OCI-LY7 (cell line): ENCODE results near the gene PPP4C. TPM values are rescaled to one million over a fixed set of nuclear protein-coding genes. Genes with fewer than 3 reads are reported as not detected.

Source experiments
- BruUV-seq: library from RNA; stranded (reverse); fragments of 400-500 nt; replicated peaks from 2 replicates; lab custom pipeline; 2021; lab: Mats Ljungman, UMichigan
- CTCF ChIA-PET: fragments of 300-600 bp; sonication (Branson Sonifier 250); formaldehyde crosslinking; loops from one replicate; lab custom pipeline; 2022; ENCODE audit warnings: antibody characterized with exemption; ENCODE audit not compliant: unreplicated experiment; lab: Charles Lee
- POLR2A ChIA-PET: fragments of 300-600 bp; sonication (Branson Sonifier 250); formaldehyde crosslinking; loops from one replicate; lab custom pipeline; 2022; ENCODE audit warnings: antibody characterized with exemption; lab: Charles Lee
- DNase-seq: peaks from one replicate; pipeline ENCODE4 v3.0.0-alpha.2; 2015; ENCODE audit warnings: low spot score
- H2AFZ ChIP-seq: fragments of 200-600 bp; sonication (generic), shearing (Covaris generic); 2 replicates; pipeline ENCODE4 v1.6.1; 2014; ENCODE audit warnings: mild to moderate bottlenecking, antibody characterized with exemption, low read length, moderate library complexity
- H3K27ac ChIP-seq: fragments of 200-600 bp; sonication (generic); 2 replicates; pipeline ENCODE4 v1.5.1; 2014; ENCODE audit warnings: mixed run types, low read depth, mild to moderate bottlenecking, moderate library complexity, low read length, inconsistent platforms; ENCODE audit not compliant: poor library complexity, severe bottlenecking
- H3K36me3 ChIP-seq: fragments of 200-600 bp; sonication (generic); 2 replicates; pipeline ENCODE4 v1.6.1; 2014; ENCODE audit warnings: mild to moderate bottlenecking, antibody characterized with exemption, low read length, moderate library complexity, mixed read lengths; ENCODE audit not compliant: insufficient read depth
- H3K4me1 ChIP-seq: fragments of 200-600 bp; sonication (generic); 2 replicates; pipeline ENCODE4 v1.5.1; 2014; ENCODE audit warnings: mild to moderate bottlenecking, low read length; ENCODE audit not compliant: insufficient read depth, poor library complexity, severe bottlenecking
- H3K4me2 ChIP-seq: fragments of 200-600 bp; sonication (generic); 2 replicates; pipeline ENCODE4 v1.6.1; 2014; ENCODE audit warnings: mild to moderate bottlenecking, low read length
- H3K4me3 ChIP-seq: fragments of 200-600 bp; sonication (generic); 2 replicates; pipeline ENCODE4 v1.5.1; 2014; ENCODE audit warnings: mild to moderate bottlenecking, low read depth, low read length; ENCODE audit not compliant: poor library complexity, severe bottlenecking
- H3K79me2 ChIP-seq: fragments of 200-600 bp; sonication (generic); 2 replicates; pipeline ENCODE4 v1.6.1; 2016; ENCODE audit warnings: low read depth, mild to moderate bottlenecking, low read length, moderate library complexity, mixed read lengths; ENCODE audit not compliant: insufficient read depth
- H3K9me2 ChIP-seq: fragments of 200-600 bp; sonication (generic); 2 replicates; pipeline ENCODE4 v1.6.1; 2016; ENCODE audit warnings: mild to moderate bottlenecking, low read length, mixed read lengths; ENCODE audit not compliant: insufficient read depth
- H3K9me3 ChIP-seq: fragments of 200-600 bp; sonication (generic); 2 replicates; pipeline ENCODE4 v1.6.1; 2014; ENCODE audit warnings: mild to moderate bottlenecking, mixed run types, low read length, mixed read lengths
- H4K20me1 ChIP-seq: fragments of 200-600 bp; sonication (generic); 2 replicates; pipeline ENCODE4 v1.6.1; 2014; ENCODE audit warnings: mild to moderate bottlenecking, antibody characterized with exemption, low read length, moderate library complexity, mixed read lengths; ENCODE audit not compliant: insufficient read depth
- EZH2phosphoT487 ChIP-seq: fragments of 200-600 bp; sonication (generic); IDR thresholded peaks from 2 replicates; pipeline ENCODE4 v1.6.1; 2018; ENCODE audit warnings: low read depth, borderline replicate concordance, mild to moderate bottlenecking, mixed run types, antibody characterized with exemption, low read length, moderate library complexity, mixed read lengths
- intact Hi-C: fragments of 100-400 bp; cut with micrococcal nuclease; formaldehyde crosslinking; loops from one replicate; pipeline ENCODE4 v1.10.0; 2022; ENCODE audit not compliant: unreplicated experiment
- total RNA-seq, 2 experiments: library from RNA; depleted of rRNA in 1 of 2; stranded (reverse); fragments of >200 nt in 1 of 2; shearing (Covaris generic) in 1 of 2; gene quantifications; 2 replicates each; pipeline ENCODE4 v1.2.3, GENCODE V29; 2014 to 2022
- TF ChIP-seq, protein P1 (sequence below): fragments of 200-600 bp; sonication (generic); conservative IDR thresholded peaks from 2 replicates; pipeline ENCODE4 v1.5.1; 2014; ENCODE audit warnings: mild to moderate bottlenecking, antibody characterized with exemption, low read length, moderate library complexity, mixed read lengths

PPP4C gene
- total RNA-seq, 2 experiments from 2014 or later: 124 to 144 TPM

DNA sequence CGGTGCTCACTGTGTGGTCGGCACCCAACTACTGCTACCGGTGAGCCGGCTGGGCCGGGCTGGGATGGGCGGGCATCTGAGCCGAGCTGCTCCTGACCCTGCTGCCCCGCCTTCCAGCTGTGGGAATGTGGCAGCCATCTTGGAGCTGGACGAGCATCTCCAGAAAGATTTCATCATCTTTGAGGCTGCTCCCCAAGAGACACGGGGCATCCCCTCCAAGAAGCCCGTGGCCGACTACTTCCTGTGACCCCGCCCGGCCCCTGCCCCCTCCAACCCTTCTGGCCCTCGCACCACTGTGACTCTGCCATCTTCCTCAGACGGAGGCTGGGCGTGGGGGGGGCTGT is 9.0 kb downstream of the PPP4C start:
- Histone ChIP-seq H3K9me2 (no peaks in the 10 kb centered on the region), H3K79me2 (peaks cover 3% of the 10 kb centered on the region; the same call in 1 of the 2 replicates), H3K36me3 (peaks cover 72% of the 10 kb centered on the region), H3K27ac (no peak overlapping the region), H3K9me3 (no peaks in the 10 kb centered on the region), H4K20me1 (no peaks in the 10 kb centered on the region), H3K4me1 (no peaks in the 10 kb centered on the region), H3K4me2 (no peak overlapping the region), H3K4me3 (no peak overlapping the region), H2AFZ (no peak overlapping the region)
- TSS peak; percentile 67 for BruUV-seq
- no peak for DNase-seq
- no peak for TF ChIP-seq EZH2phosphoT487
- TF ChIP-seq, protein P1, sequence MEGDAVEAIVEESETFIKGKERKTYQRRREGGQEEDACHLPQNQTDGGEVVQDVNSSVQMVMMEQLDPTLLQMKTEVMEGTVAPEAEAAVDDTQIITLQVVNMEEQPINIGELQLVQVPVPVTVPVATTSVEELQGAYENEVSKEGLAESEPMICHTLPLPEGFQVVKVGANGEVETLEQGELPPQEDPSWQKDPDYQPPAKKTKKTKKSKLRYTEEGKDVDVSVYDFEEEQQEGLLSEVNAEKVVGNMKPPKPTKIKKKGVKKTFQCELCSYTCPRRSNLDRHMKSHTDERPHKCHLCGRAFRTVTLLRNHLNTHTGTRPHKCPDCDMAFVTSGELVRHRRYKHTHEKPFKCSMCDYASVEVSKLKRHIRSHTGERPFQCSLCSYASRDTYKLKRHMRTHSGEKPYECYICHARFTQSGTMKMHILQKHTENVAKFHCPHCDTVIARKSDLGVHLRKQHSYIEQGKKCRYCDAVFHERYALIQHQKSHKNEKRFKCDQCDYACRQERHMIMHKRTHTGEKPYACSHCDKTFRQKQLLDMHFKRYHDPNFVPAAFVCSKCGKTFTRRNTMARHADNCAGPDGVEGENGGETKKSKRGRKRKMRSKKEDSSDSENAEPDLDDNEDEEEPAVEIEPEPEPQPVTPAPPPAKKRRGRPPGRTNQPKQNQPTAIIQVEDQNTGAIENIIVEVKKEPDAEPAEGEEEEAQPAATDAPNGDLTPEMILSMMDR: no peak
- ChIA-PET CTCF (no interaction called here), POLR2A (no interaction called here)
- intact Hi-C loops: no loop called here

DNA sequence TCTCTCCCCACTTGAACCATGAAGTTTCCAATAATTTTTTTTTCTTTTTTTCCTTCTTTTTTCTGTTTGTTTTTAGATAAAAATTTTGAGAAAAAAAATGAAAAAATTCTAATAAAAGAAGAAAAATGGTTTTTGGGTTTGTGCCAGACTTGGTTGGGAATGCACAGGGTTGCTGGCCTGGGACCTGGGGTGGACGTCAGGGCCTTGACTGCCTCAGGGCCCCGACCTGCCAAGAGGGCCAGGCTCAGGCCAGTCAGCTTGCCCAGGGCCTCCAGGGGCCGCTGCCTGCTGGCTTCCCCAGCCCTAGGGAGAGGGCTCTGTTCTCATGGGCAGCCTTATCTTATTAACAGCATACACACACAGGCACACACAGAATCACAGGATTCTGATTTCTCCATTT is 9.5 kb downstream of the PPP4C start:
- no peaks in the 10 kb centered on the region for H4K20me1 ChIP-seq
- ChIA-PET CTCF (no interaction called here), POLR2A (no interaction called here)
- H3K79me2 ChIP-seq: no peaks in the 10 kb centered on the region
- DNase-seq: no peak
- H3K9me2 ChIP-seq: no peaks in the 10 kb centered on the region
- intact Hi-C loops: no loop called here
- H2AFZ ChIP-seq: no peak overlapping the region
- peaks cover 67% of the 10 kb centered on the region for H3K36me3 ChIP-seq
- no peak overlapping the region for H3K27ac ChIP-seq
- H3K4me2 ChIP-seq: no peak overlapping the region
- no peaks in the 10 kb centered on the region for H3K9me3 ChIP-seq
- TF ChIP-seq, protein P1: no peak
- no peak for TF ChIP-seq EZH2phosphoT487
- no peaks in the 10 kb centered on the region for H3K4me1 ChIP-seq
- BruUV-seq: no TSS peak
- no peak overlapping the region for H3K4me3 ChIP-seq

DNA sequence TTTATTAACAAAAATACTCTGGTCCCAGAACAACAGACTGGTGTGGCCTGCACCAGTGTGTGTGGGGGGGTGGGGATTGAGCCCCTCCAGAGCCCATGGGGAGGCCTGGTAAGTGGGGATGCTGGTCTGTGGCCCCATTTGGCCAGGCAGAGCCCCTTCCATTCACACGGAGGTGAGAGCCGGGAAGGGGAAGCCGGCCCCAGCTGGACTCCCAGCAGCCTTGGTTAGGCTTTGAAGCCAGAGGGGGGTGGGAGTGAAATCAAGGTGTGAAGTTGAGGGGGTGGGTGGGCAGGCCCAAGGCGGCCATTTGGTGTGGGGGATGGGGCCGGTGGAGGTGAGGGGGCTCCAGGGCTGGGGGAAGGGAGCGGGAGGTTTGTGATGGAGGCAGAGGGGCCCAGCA is 10.0 kb downstream of the PPP4C start:
- Histone ChIP-seq H3K27ac (no peak overlapping the region), H3K9me3 (no peaks in the 10 kb centered on the region), H3K36me3 (peaks cover 62% of the 10 kb centered on the region), H3K4me2 (no peak overlapping the region), H3K4me1 (no peaks in the 10 kb centered on the region), H3K4me3 (no peak overlapping the region), H3K9me2 (no peaks in the 10 kb centered on the region), H4K20me1 (no peaks in the 10 kb centered on the region), H2AFZ (no peak overlapping the region), H3K79me2 (no peaks in the 10 kb centered on the region)
- no peak for DNase-seq
- BruUV-seq: no TSS peak
- CTCF ChIA-PET: no interaction called here
- POLR2A ChIA-PET: no interaction called here
- intact Hi-C loops: no loop called here
- no peak for TF ChIP-seq EZH2phosphoT487
- TF ChIP-seq, protein P1: no peak
